Endothelial cell of umbilical vein (primary cell): ENCODE results near the gene MROH2A. TPM values are rescaled to one million over a fixed set of nuclear protein-coding genes. Genes with fewer than 3 reads are reported as not detected.

Experiments used
- BruUV-seq: library from RNA; stranded (reverse); fragments of 400-500 nt; replicated peaks from 2 replicates; lab custom pipeline; 2021; lab: Mats Ljungman, UMichigan
- CTCF ChIA-PET: fragments of 300-600, 350-600 bp; sonication (Branson Sonifier 250); formaldehyde crosslinking; loops from one replicate; lab custom pipeline; 2021; ENCODE audit warnings: antibody characterized with exemption, inconsistent platforms; lab: Charles Lee
- POLR2A ChIA-PET: fragments of 300-600, 350-600 bp; sonication (Branson Sonifier 250); formaldehyde crosslinking; loops from one replicate; lab custom pipeline; 2021; ENCODE audit warnings: antibody characterized with exemption, inconsistent platforms; lab: Charles Lee
- DNase-seq: peaks from one replicate; pipeline ENCODE4 v3.0.0-alpha.2; 2011; ENCODE audit warnings: low read depth, low spot score
- FAIRE-seq: peaks from 2 replicates; lab custom pipeline; 2011; peaks lifted over from hg19 to GRCh38; lab: Jason Lieb, UNC
- H2AFZ ChIP-seq: 2 replicates; pipeline ENCODE4 v1.6.0; 2012; ENCODE audit warnings: low read depth, low read length, control low read depth, inconsistent platforms
- H3K27ac ChIP-seq: 2 replicates; pipeline ENCODE4 v1.5.1; 2011; ENCODE audit warnings: low read depth, mild to moderate bottlenecking, control low read depth, low read length, moderate library complexity; ENCODE audit not compliant: insufficient read depth
- H3K27me3 ChIP-seq, 2 experiments: 2 replicates each; pipeline versions ENCODE4 v1.6.0 to v1.6.1; 2011; ENCODE audit warnings: low read length in 2 of 2, mixed read lengths in 1 of 2; ENCODE audit not compliant: control insufficient read depth in 2 of 2, insufficient read depth in 2 of 2
- H3K36me3 ChIP-seq, 2 experiments: 2 replicates in 1 of 2; 3 replicates in 1 of 2; pipeline ENCODE4 v1.5.1; 2011; ENCODE audit warnings: low read length in 2 of 2, mild to moderate bottlenecking in 1 of 2, moderate library complexity in 1 of 2; ENCODE audit not compliant: control insufficient read depth in 2 of 2, insufficient read depth in 2 of 2; ENCODE audit errors: extremely low read depth in 1 of 2
- H3K4me1 ChIP-seq: 3 replicates; pipeline ENCODE4 v1.5.1; 2011; ENCODE audit warnings: mild to moderate bottlenecking, low read length; ENCODE audit not compliant: control insufficient read depth, insufficient read depth; ENCODE audit errors: extremely low read depth
- H3K4me2 ChIP-seq: 2 replicates; pipeline ENCODE4 v1.6.1; 2011; ENCODE audit warnings: low read length, control low read depth, mixed read lengths; ENCODE audit not compliant: insufficient read depth
- H3K4me3 ChIP-seq, 3 experiments: fragments of 200-600 bp in 1 of 3; sonication (generic), shearing (Covaris generic) in 1 of 3; replicated peaks in 1 of 3; 2 replicates each; pipeline ENCODE4 v1.5.1; 2011 to 2016; ENCODE audit warnings: control low read depth in 3 of 3, low read length in 3 of 3, mild to moderate bottlenecking in 2 of 3, inconsistent platforms in 1 of 3, low read depth in 1 of 3, moderate library complexity in 1 of 3; ENCODE audit not compliant: insufficient read depth in 1 of 3
- H3K79me2 ChIP-seq: 2 replicates; pipeline ENCODE4 v1.6.0; 2012; ENCODE audit warnings: low read length, inconsistent platforms; ENCODE audit not compliant: control insufficient read depth, insufficient read depth
- H3K9ac ChIP-seq: replicated peaks from 2 replicates; pipeline ENCODE3; 2011; ENCODE audit warnings: low read length, control low read depth; ENCODE audit not compliant: insufficient read depth; ENCODE audit errors: extremely low read depth
- H3K9me1 ChIP-seq: replicated peaks from 3 replicates; pipeline ENCODE4 v1.6.0; 2011; ENCODE audit warnings: mild to moderate bottlenecking, low read length; ENCODE audit not compliant: control insufficient read depth, insufficient read depth; ENCODE audit errors: extremely low read depth
- H3K9me3 ChIP-seq: replicated peaks from 2 replicates; pipeline ENCODE4 v1.5.1; 2012; ENCODE audit warnings: low read length, inconsistent platforms; ENCODE audit not compliant: control insufficient read depth, insufficient read depth
- H4K20me1 ChIP-seq: replicated peaks from 2 replicates; pipeline ENCODE3; 2011; ENCODE audit warnings: mild to moderate bottlenecking, low read length; ENCODE audit not compliant: control insufficient read depth, insufficient read depth; ENCODE audit errors: extremely low read depth
- EZH2 ChIP-seq: IDR thresholded peaks from 2 replicates; pipeline ENCODE4 v1.6.1; 2012; ENCODE audit warnings: borderline replicate concordance, low read depth, mild to moderate bottlenecking, moderate library complexity, low read length, inconsistent platforms; ENCODE audit not compliant: severe bottlenecking
- FOS ChIP-seq: IDR thresholded peaks from 2 replicates; pipeline ENCODE4 v1.6.1; 2011; ENCODE audit warnings: mild to moderate bottlenecking, low read length, moderate library complexity, borderline replicate concordance; ENCODE audit not compliant: insufficient read depth
- GATA2 ChIP-seq: IDR thresholded peaks from 2 replicates; pipeline ENCODE4 v1.7.0; 2011; ENCODE audit warnings: low read depth, mild to moderate bottlenecking, moderate library complexity, mixed read lengths, low read length; ENCODE audit not compliant: insufficient read length, insufficient read depth
- JUN ChIP-seq: IDR thresholded peaks from 2 replicates; pipeline ENCODE4 v1.6.1; 2011; ENCODE audit warnings: borderline replicate concordance, low read depth; ENCODE audit not compliant: insufficient read length, insufficient read depth
- MYC ChIP-seq: IDR thresholded peaks from one replicate; pipeline ENCODE4 v1.6.1; 2011; ENCODE audit warnings: mild to moderate bottlenecking, low read depth, low read length
- POLR2A ChIP-seq: IDR thresholded peaks from 2 replicates; pipeline ENCODE4 v1.6.1; 2012; ENCODE audit warnings: low read depth, mild to moderate bottlenecking, control low read depth, low read length
- POLR2AphosphoS5 ChIP-seq: IDR thresholded peaks from 2 replicates; pipeline ENCODE4 v1.6.1; 2012; ENCODE audit warnings: low read depth, mild to moderate bottlenecking, control low read depth, low read length, moderate library complexity; ENCODE audit not compliant: insufficient read depth
- dilution Hi-C: fragments of 300-500 bp; cut with MboI; formaldehyde crosslinking; loops from one replicate; pipeline ENCODE4 v1.15.0; 2019; ENCODE audit warnings: low sequenced_read_pairs; ENCODE audit not compliant: extremely low pct_ligation_motif_present
- intact Hi-C: fragments of 100-400 bp; cut with micrococcal nuclease; formaldehyde crosslinking; loops from one replicate; pipeline ENCODE4 v1.10.0; 2022
- polyA plus RNA-seq, 4 experiments: library from polyadenylated mRNA; depleted of rRNA in 3 of 4; stranded (reverse) in 3 of 4; unstranded in 1 of 4; fragments of >200 nt; gene quantifications; 2 replicates each; pipeline versions ENCODE4 v1.2.1 to v1.2.3, GENCODE V29; 2011 to 2012; ENCODE audit warnings: missing spikeins in 1 of 4
- total RNA-seq: library from RNA; stranded (reverse); gene quantifications from 2 replicates; pipeline ENCODE4 v1.2.3, GENCODE V29; 2021
- TF ChIP-seq, protein P1 (sequence below), 2 donors: IDR thresholded peaks; 1 replicate in 1 of 2; 2 replicates in 1 of 2; pipeline ENCODE4 v1.5.1; 2011; ENCODE audit warnings: low read length in 2 of 2, mild to moderate bottlenecking in 2 of 2, moderate library complexity in 2 of 2, control low read depth in 1 of 2, inconsistent platforms in 1 of 2, low read depth in 1 of 2; ENCODE audit not compliant: insufficient read depth in 1 of 2; ENCODE audit errors: extremely low read depth in 1 of 2
- TF ChIP-seq, protein P2 (sequence below): IDR thresholded peaks from 2 replicates; pipeline ENCODE4 v1.6.1; 2011; ENCODE audit not compliant: insufficient read depth, insufficient read length

MROH2A gene
- total and polyA plus RNA-seq, 2 donors (not counting 3 experiments of a cell fraction or from before 2014, with no cell fraction given), result not detected

DNA sequence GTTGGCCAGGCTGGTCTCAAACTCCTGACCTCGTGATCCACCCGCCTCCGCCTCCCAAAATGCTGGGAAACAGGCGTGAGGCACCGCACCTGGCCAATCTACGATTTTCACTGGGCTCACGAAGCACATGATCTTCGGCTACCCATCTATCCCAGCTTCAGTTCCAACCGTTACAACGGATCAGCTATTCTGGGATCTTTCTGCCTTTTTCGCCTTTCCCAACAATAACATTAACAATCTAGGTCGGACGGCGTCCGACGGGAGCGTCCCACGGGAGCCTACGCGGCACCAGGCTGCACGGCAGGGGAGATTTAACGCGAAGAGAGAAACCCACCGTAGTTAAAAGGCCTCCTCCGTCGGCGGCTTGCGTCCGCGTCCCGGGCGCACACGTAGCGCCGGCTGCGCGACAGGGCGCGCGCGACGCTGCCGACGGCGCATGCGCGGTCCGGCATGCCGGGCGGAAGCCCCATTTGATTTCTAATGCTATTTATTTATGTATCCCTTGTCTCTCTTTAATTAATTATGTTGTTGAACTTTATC lies 89.9 kb downstream of the MROH2A start, which contains the start of gene MSL3B:
Gene MSL3B (minus strand): TSS at position 394 of the 540 bp plus-strand sequence.
- peak; percentile 70 for DNase-seq
- intact Hi-C loops (loop anchor here (1.0 to 5.0 kb wide), 2 partner anchors 14 to 301 kb away; partner anchors contain the start of genes HJURP and USP40), dilution Hi-C loops (no loop called here)
- peak within 1 kb of the TSS; percentile 99 for H2AFZ ChIP-seq
- peaks cover 5 to 26% of the 10 kb centered on the region in 2 experiments for H3K27me3 ChIP-seq
- H3K79me2 ChIP-seq, result no peaks in the 10 kb centered on the region
- peaks cover 5% of the 10 kb centered on the region for H3K4me1 ChIP-seq
- H3K4me2 ChIP-seq, result peak within 1 kb of the TSS; percentile 86
- ChIA-PET CTCF (no interaction called here), POLR2A (no interaction called here)
- BruUV-seq, result TSS peak; percentile 53
- FAIRE-seq, result peak; percentile 83
- no peaks in the 10 kb centered on the region for H3K9me1 ChIP-seq
- H3K9me3 ChIP-seq, result no peaks in the 10 kb centered on the region
- no peaks in the 10 kb centered on the region for H3K36me3 ChIP-seq
- peak within 1 kb of the TSS; percentile 71 for H3K27ac ChIP-seq
- TF ChIP-seq POLR2A (peak; percentile 76), POLR2AphosphoS5 (peak; percentile 36), FOS (no peak)
- peak within 1 kb of the TSS; percentile 86 for H3K9ac ChIP-seq
- peak within 1 kb of the TSS; percentile 46 to 90 (median 75) for H3K4me3 ChIP-seq
- no peaks in the 10 kb centered on the region for H4K20me1 ChIP-seq

DNA sequence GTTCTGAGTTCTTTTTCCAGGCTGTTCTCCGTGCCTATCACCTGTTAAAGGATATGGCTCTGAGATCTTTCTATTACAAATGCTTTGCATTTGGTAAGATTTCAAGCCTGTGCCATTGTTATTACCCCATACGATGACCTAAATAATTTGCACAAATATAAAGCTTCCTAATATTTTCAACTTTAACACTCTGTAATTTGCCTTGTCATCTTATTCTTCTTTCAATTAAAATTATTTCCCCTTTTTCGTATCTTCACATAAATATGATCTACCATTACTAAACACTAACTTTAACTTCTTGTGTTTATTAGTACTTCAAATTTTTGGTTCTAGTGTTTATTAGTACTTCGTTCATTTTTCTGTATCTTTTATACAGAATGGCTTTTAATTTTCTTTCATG lies 93.3 kb downstream of the MROH2A start:
- H3K27me3 ChIP-seq, result peaks cover 7 to 34% of the 10 kb centered on the region in 2 experiments
- H3K4me1 ChIP-seq, result peaks cover 5% of the 10 kb centered on the region
- TF ChIP-seq JUN (no peak), FOS (no peak), POLR2A (no peak), POLR2AphosphoS5 (no peak), MYC (no peak), EZH2 (no peak), GATA2 (no peak)
- TF ChIP-seq, protein P1, sequence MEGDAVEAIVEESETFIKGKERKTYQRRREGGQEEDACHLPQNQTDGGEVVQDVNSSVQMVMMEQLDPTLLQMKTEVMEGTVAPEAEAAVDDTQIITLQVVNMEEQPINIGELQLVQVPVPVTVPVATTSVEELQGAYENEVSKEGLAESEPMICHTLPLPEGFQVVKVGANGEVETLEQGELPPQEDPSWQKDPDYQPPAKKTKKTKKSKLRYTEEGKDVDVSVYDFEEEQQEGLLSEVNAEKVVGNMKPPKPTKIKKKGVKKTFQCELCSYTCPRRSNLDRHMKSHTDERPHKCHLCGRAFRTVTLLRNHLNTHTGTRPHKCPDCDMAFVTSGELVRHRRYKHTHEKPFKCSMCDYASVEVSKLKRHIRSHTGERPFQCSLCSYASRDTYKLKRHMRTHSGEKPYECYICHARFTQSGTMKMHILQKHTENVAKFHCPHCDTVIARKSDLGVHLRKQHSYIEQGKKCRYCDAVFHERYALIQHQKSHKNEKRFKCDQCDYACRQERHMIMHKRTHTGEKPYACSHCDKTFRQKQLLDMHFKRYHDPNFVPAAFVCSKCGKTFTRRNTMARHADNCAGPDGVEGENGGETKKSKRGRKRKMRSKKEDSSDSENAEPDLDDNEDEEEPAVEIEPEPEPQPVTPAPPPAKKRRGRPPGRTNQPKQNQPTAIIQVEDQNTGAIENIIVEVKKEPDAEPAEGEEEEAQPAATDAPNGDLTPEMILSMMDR (IDR thresholded peaks at IDR 0.05; ENCODE audit: extremely low read depth in 1 of 2, insufficient read depth in 1 of 2, low read depth in 1 of 2, low read length in 2 of 2), result no peak
- TF ChIP-seq, protein P2, sequence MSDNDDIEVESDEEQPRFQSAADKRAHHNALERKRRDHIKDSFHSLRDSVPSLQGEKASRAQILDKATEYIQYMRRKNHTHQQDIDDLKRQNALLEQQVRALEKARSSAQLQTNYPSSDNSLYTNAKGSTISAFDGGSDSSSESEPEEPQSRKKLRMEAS, result no peak
- ChIA-PET CTCF (interaction anchor here (0.8 kb wide), 1 partner anchor 8 kb away, joined by 4 read pairs; no protein-coding TSS in a partner anchor), POLR2A (no interaction called here)
- H3K9ac ChIP-seq, result no peak overlapping the region
- no peak overlapping the region for H2AFZ ChIP-seq
- intact Hi-C loops (no loop called here), dilution Hi-C loops (no loop called here)
- no peaks in the 10 kb centered on the region for H3K9me3 ChIP-seq
- no peaks in the 10 kb centered on the region for H3K9me1 ChIP-seq
- FAIRE-seq, result no peak
- no peaks in the 10 kb centered on the region for H3K36me3 ChIP-seq
- no peak overlapping the region for H3K4me3 ChIP-seq
- no TSS peak for BruUV-seq
- no peaks in the 10 kb centered on the region for H3K79me2 ChIP-seq
- DNase-seq, result no peak
- no peak overlapping the region for H3K27ac ChIP-seq
- H4K20me1 ChIP-seq, result no peaks in the 10 kb centered on the region
- H3K4me2 ChIP-seq, result no peak overlapping the region
